ENCODE results near the gene FCRL4.
A peak's percentile ranks its signal among the peaks of the same experiment; 100 is the strongest.

FCRL4 gene

GRCh38 chr1:157597959-157598667 is at the start of gene FCRL4:
FCRL4 (minus strand) TSS chr1:157598085; CDS start chr1:157597944, 141 bp downstream.
- no peak for DNase-seq
- peak; percentile 61 for ATAC-seq

- no peak for ATAC-seq
- no peak for DNase-seq
Measured at GRCh38 chr1:157646144-157646543, 48.3 kb upstream of the FCRL4 start.

- DNase-seq (no peak), ATAC-seq (no peak)
Measured at GRCh38 chr1:157641177-157641576, 43.3 kb upstream of the FCRL4 start.

GRCh38 chr1:157639800-157640199 is 41.9 kb upstream of the FCRL4 start:
- ATAC-seq: no peak
- DNase-seq: no peak

GRCh38 chr1:157628773-157629172 is 30.9 kb upstream of the FCRL4 start:
- DNase-seq (no peak), ATAC-seq (no peak)

- DNase-seq (peak; percentile 26), ATAC-seq (no peak)
Measured at GRCh38 chr1:157626099-157626498, 28.2 kb upstream of the FCRL4 start.

- no peak for ATAC-seq
- no peak for DNase-seq
Measured at GRCh38 chr1:157624471-157624870, 26.6 kb upstream of the FCRL4 start.

GRCh38 chr1:157622471-157622870 is 24.6 kb upstream of the FCRL4 start:
- DNase-seq (no peak), ATAC-seq (no peak)

- no peak for ATAC-seq
Measured at GRCh38 chr1:157618190-157618589, 20.3 kb upstream of the FCRL4 start.

GRCh38 chr1:157600236-157600635 is 2.4 kb upstream of the FCRL4 start:
- DNase-seq: no peak
- no peak for ATAC-seq

More at GRCh38 chr1:157618190-157618589, 20.3 kb upstream of the FCRL4 start:
- no peak for DNase-seq

- DNase-seq (no peak), ATAC-seq (no peak)
Measured at GRCh38 chr1:157596384-157596783, 1.5 kb downstream of the FCRL4 start.

GRCh38 chr1:157595356-157595755 is 2.5 kb downstream of the FCRL4 start:
- ATAC-seq (no peak), DNase-seq (no peak)

GRCh38 chr1:157585984-157586383 is 11.9 kb downstream of the FCRL4 start:
- DNase-seq: no peak
- no peak for ATAC-seq

- DNase-seq (no peak), ATAC-seq (no peak)
Measured at GRCh38 chr1:157584503-157584902, 13.4 kb downstream of the FCRL4 start.

- ATAC-seq (no peak), DNase-seq (no peak)
Measured at GRCh38 chr1:157580828-157581210, 17.1 kb downstream of the FCRL4 start.

GRCh38 chr1:157580179-157580827 is 17.6 kb downstream of the FCRL4 start:
- DNase-seq: no peak
- peak; percentile 32 for ATAC-seq

- no peak for DNase-seq
- no peak for ATAC-seq
Measured at GRCh38 chr1:157577420-157577819, 20.5 kb downstream of the FCRL4 start.

GRCh38 chr1:157575744-157576143 is 22.1 kb downstream of the FCRL4 start:
- no peak for ATAC-seq
- no peak for DNase-seq

GRCh38 chr1:157574836-157575235 is 23.0 kb downstream of the FCRL4 start:
- DNase-seq (no peak), ATAC-seq (no peak)

- DNase-seq (no peak), ATAC-seq (no peak)
Measured at GRCh38 chr1:157566484-157567300, 31.2 kb downstream of the FCRL4 start.

GRCh38 chr1:157562515-157562914 is 35.4 kb downstream of the FCRL4 start:
- ATAC-seq: no peak

GRCh38 chr1:157558119-157558518 is 39.8 kb downstream of the FCRL4 start:
- no peak for ATAC-seq
- no peak for DNase-seq

More at GRCh38 chr1:157562515-157562914, 35.4 kb downstream of the FCRL4 start:
- no peak for DNase-seq
